ENCODE measurements around the gene TAF4B. TPM values are rescaled to one million over a fixed set of nuclear protein-coding genes. Genes with fewer than 3 reads are reported as not detected.
A peak's percentile ranks its signal among the peaks of the same experiment; 100 is the strongest.
"Not testable (repeated sequence)": the region's sequence is repeated elsewhere in the genome, so short reads cannot be mapped to it uniquely, and the experiment has no call there.

TAF4B gene
- total RNA-seq, 2 experiments from 2014 or later: 50.1 to 52.3 TPM

GRCh38 chr18:26255695-26256622 is 29.7 kb downstream of the TAF4B start:
- ChIA-PET CTCF (ENCODE audit: unreplicated experiment) (no interaction called here), POLR2A (interaction anchor here (0.6 to 1.8 kb wide), 6 partner anchors 9 to 956 kb away, joined by 3 to 13 read pairs (median 3); no protein-coding TSS in a partner anchor)
- Histone ChIP-seq H4K20me1 (ENCODE audit: insufficient read depth, low read length) (0 out of 2 replicates have a peak, but pooled peaks cover 4% of the 10 kb centered on the region), H3K79me2 (ENCODE audit: insufficient read depth, low read depth, low read length) (peaks cover 88% of the 10 kb centered on the region), H3K4me3 (ENCODE audit: low read depth, low read length, poor library complexity, severe bottlenecking) (no peak overlapping the region), H3K27ac (ENCODE audit: low read depth, low read length, poor library complexity, severe bottlenecking) (peak overlapping the region; percentile 51), H3K9me3 (ENCODE audit: low read length) (peaks cover 9% of the 10 kb centered on the region; the same call in 1 of the 2 replicates), H3K4me1 (ENCODE audit: insufficient read depth, low read length, poor library complexity, severe bottlenecking) (peaks cover 57% of the 10 kb centered on the region), H3K36me3 (ENCODE audit: insufficient read depth, low read length) (peaks cover 10% of the 10 kb centered on the region), H3K4me2 (ENCODE audit: low read length) (peak overlapping the region; percentile 49), H2AFZ (ENCODE audit: low read length) (no peak overlapping the region), H3K9me2 (ENCODE audit: insufficient read depth, low read length) (no peaks in the 10 kb centered on the region)
- BruUV-seq (replicated peaks): no TSS peak
- intact Hi-C loops (cut with micrococcal nuclease; ENCODE audit: unreplicated experiment): loop anchor here (2.0 kb wide), 1 partner anchor 29 kb away; the partner anchor contains the start of gene TAF4B
- TF ChIP-seq CTCF (conservative IDR thresholded peaks at IDR 0.05; ENCODE audit: low read length): no peak
- no peak for TF ChIP-seq EZH2phosphoT487 (IDR thresholded peaks at IDR 0.05; ENCODE audit: borderline replicate concordance, low read depth, low read length)
- DNase-seq (ENCODE audit: low spot score): peak; percentile 55

GRCh38 chr18:26258711-26259110 is 32.5 kb downstream of the TAF4B start:
- H2AFZ ChIP-seq (ENCODE audit: low read length): no peak overlapping the region
- H3K4me2 ChIP-seq (ENCODE audit: low read length): no peak overlapping the region
- CTCF ChIA-PET (ENCODE audit: unreplicated experiment): no interaction called here
- no peak overlapping the region for H3K4me3 ChIP-seq (ENCODE audit: low read depth, low read length, poor library complexity, severe bottlenecking)
- peaks cover 9% of the 10 kb centered on the region; the same call in 1 of the 2 replicates for H4K20me1 ChIP-seq (ENCODE audit: insufficient read depth, low read length)
- no peak overlapping the region for H3K27ac ChIP-seq (ENCODE audit: low read depth, low read length, poor library complexity, severe bottlenecking)
- peaks cover 86% of the 10 kb centered on the region for H3K79me2 ChIP-seq (ENCODE audit: insufficient read depth, low read depth, low read length)
- peaks cover 9% of the 10 kb centered on the region; the same call in 1 of the 2 replicates for H3K9me3 ChIP-seq (ENCODE audit: low read length)
- BruUV-seq (replicated peaks): no TSS peak
- POLR2A ChIA-PET: interaction anchor here (0.6 to 1.4 kb wide), 4 partner anchors 18 to 245 kb away, joined by 3 to 7 read pairs (median 5); no protein-coding TSS in a partner anchor
- peaks cover 14% of the 10 kb centered on the region for H3K36me3 ChIP-seq (ENCODE audit: insufficient read depth, low read length)
- intact Hi-C loops (cut with micrococcal nuclease; ENCODE audit: unreplicated experiment): no loop called here
- TF ChIP-seq CTCF (conservative IDR thresholded peaks at IDR 0.05; ENCODE audit: low read length) (no peak), EZH2phosphoT487 (IDR thresholded peaks at IDR 0.05; ENCODE audit: borderline replicate concordance, low read depth, low read length) (no peak)
- no peak for DNase-seq (ENCODE audit: low spot score)
- no peaks in the 10 kb centered on the region for H3K9me2 ChIP-seq (ENCODE audit: insufficient read depth, low read length)
- peaks cover 49% of the 10 kb centered on the region for H3K4me1 ChIP-seq (ENCODE audit: insufficient read depth, low read length, poor library complexity, severe bottlenecking)

- H3K9me3 ChIP-seq (ENCODE audit: low read length); DNase-seq (ENCODE audit: low spot score); H4K20me1 ChIP-seq (ENCODE audit: insufficient read depth, low read length); intact Hi-C loops (cut with micrococcal nuclease; ENCODE audit: unreplicated experiment); H3K4me3 ChIP-seq (ENCODE audit: low read depth, low read length, poor library complexity, severe bottlenecking); H3K9me2 ChIP-seq (ENCODE audit: insufficient read depth, low read length); H3K27ac ChIP-seq (ENCODE audit: low read depth, low read length, poor library complexity, severe bottlenecking); H3K4me2 ChIP-seq (ENCODE audit: low read length); CTCF ChIA-PET (ENCODE audit: unreplicated experiment); H2AFZ ChIP-seq (ENCODE audit: low read length); BruUV-seq (replicated peaks): not testable (repeated sequence)
- POLR2A ChIA-PET: interaction anchor here (0.6 to 1.4 kb wide), 2 partner anchors 25 to 85 kb away, joined by 3 to 6 read pairs; no protein-coding TSS in a partner anchor
- peaks cover 14% of the 10 kb centered on the region for H3K36me3 ChIP-seq (ENCODE audit: insufficient read depth, low read length)
- peaks cover 88% of the 10 kb centered on the region for H3K79me2 ChIP-seq (ENCODE audit: insufficient read depth, low read depth, low read length)
- H3K4me1 ChIP-seq (ENCODE audit: insufficient read depth, low read length, poor library complexity, severe bottlenecking): peaks cover 44% of the 10 kb centered on the region
These were observed 33.2 kb downstream of the TAF4B start for GRCh38 chr18:26259416-26259815.

Data from OCI-LY7 (cell line).